AG10803 (cell line): ENCODE measurements around the gene NINL.

ENCODE experiments used
- DNase-seq: peaks from one replicate; pipeline ENCODE4 v3.0.0; 2010; ENCODE audit warnings: low read depth
- H3K4me3 ChIP-seq: 2 replicates; pipeline ENCODE4 v1.5.1; 2011; ENCODE audit warnings: mild to moderate bottlenecking, low read length, control low read depth
- CTCF ChIP-seq: conservative IDR thresholded peaks from 2 replicates; pipeline ENCODE4 v1.5.1; 2011; ENCODE audit warnings: mild to moderate bottlenecking, low read length, control low read depth, inconsistent platforms

The NINL gene

GRCh38 chr20:25527949-25528348, 57.4 kb downstream of the NINL start:
- no peak for TF ChIP-seq CTCF
- no peak for DNase-seq
- no peak overlapping the region for H3K4me3 ChIP-seq

- DNase-seq, result no peak
- no peak overlapping the region for H3K4me3 ChIP-seq
- TF ChIP-seq CTCF, result no peak
Observed at GRCh38 chr20:25526446-25526845, 58.9 kb downstream of the NINL start.

GRCh38 chr20:25525867-25526266, 59.5 kb downstream of the NINL start:
- H3K4me3 ChIP-seq, result no peak overlapping the region
- DNase-seq, result peak; percentile 97
- no peak for TF ChIP-seq CTCF

GRCh38 chr20:25525295-25525694, 60.0 kb downstream of the NINL start:
- DNase-seq, result no peak
- TF ChIP-seq CTCF, result no peak
- H3K4me3 ChIP-seq, result no peak overlapping the region

GRCh38 chr20:25521382-25521781, 63.9 kb downstream of the NINL start:
- no peak overlapping the region for H3K4me3 ChIP-seq
- DNase-seq, result no peak
- TF ChIP-seq CTCF, result no peak

GRCh38 chr20:25517124-25517523, 68.2 kb downstream of the NINL start:
- no peak for DNase-seq
- TF ChIP-seq CTCF, result no peak
- H3K4me3 ChIP-seq, result no peak overlapping the region

GRCh38 chr20:25514747-25515340, 70.5 kb downstream of the NINL start:
- no peak overlapping the region for H3K4me3 ChIP-seq
- TF ChIP-seq CTCF, result no peak
- DNase-seq, result no peak
